ENCODE results near the gene LRCH4. TPM values are rescaled to one million over a fixed set of nuclear protein-coding genes. Genes with fewer than 3 reads are reported as not detected.
A peak's percentile ranks its signal among the peaks of the same experiment; 100 is the strongest.

LRCH4 gene
- total RNA-seq, 3 donors from 2014 or later (not counting 1 experiment from before 2014, with no cell fraction given) = 282 to 296 (median 289) TPM

DNA sequence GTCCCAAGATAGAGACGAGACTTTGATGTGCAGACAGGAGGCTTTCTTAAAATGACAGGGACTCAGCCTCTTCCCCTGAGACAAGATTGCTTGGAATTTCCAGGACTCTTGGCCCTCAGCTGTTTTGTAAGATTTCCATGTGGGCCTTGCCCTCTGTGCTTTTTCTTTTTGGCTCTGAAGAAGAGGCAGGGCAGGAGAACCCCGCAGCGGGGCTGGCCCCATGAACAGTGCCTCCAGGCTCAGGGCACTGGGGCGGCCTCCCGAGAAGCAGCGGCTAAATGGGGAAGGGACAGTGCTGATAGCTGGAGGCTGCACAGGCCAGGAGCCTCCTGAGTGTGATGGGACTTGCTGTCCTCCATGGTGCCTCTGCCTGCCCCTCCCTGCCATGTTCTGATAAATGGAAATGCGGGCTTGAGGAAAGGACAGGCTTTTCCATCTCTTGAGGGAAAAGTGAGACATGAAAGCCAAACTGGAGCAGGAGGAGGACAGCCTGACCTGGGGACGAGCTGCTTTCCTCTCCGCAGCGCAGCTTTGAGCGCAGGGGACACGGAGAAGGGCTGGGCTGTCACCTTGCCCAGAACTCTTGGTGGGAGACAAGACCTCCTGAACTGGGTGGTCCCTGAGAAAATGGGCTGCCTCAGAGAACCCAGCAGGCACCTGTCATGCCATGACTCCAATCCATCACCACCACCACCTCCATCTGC is 24.3 kb downstream of the LRCH4 start:
- no peak for TF ChIP-seq CTCF (IDR thresholded peaks at IDR 0.05)
- H3K27ac Mint-ChIP-seq = no peak overlapping the region
- Histone ChIP-seq H3K36me3 (ENCODE audit: control insufficient read depth, insufficient read depth, low read length) (peaks cover 31% of the 10 kb centered on the region), H3K27ac (ENCODE audit: low read length) (no peak overlapping the region), H3K4me1 (ENCODE audit: control insufficient read depth, insufficient read depth, low read length) (peaks cover 15% of the 10 kb centered on the region), H3K9me3 (ENCODE audit: control insufficient read depth, insufficient read depth, low read length) (no peaks in the 10 kb centered on the region), H3K4me3 (ENCODE audit: low read length) (no peak overlapping the region), H3K27me3 (ENCODE audit: control insufficient read depth, insufficient read depth, low read length) (no peaks in the 10 kb centered on the region)
- DNase-seq (no peak), ATAC-seq (no peak)
- H3K9me3 Mint-ChIP-seq = no peaks in the 10 kb centered on the region
- intact Hi-C loops (cut with micrococcal nuclease) = no loop called here
- H3K4me3 Mint-ChIP-seq = no peak overlapping the region
- H3K4me1 Mint-ChIP-seq = peaks cover 0 to 12% of the 10 kb centered on the region in 2 donors
- H3K36me3 Mint-ChIP-seq = no peaks in the 10 kb centered on the region
- 97% methylated on average over 12 of the region's 12 CpGs for WGBS (ENCODE audit: insufficient coverage)
- no peaks in the 10 kb centered on the region for H3K27me3 Mint-ChIP-seq (ENCODE audit: low read depth in 2 of 2)

- H3K27ac ChIP-seq (ENCODE audit: low read length) = no peak overlapping the region
- H3K36me3 ChIP-seq (ENCODE audit: control insufficient read depth, insufficient read depth, low read length) = peaks cover 42% of the 10 kb centered on the region
- no peak overlapping the region for H3K4me3 ChIP-seq (ENCODE audit: low read length)
- DNase-seq (no peak), ATAC-seq (no peak)
- H3K4me1 ChIP-seq (ENCODE audit: control insufficient read depth, insufficient read depth, low read length) = peaks cover 14% of the 10 kb centered on the region
- Mint-ChIP-seq H3K36me3 (peaks cover 7% of the 10 kb centered on the region), H3K27ac (no peak overlapping the region), H3K4me1 (peaks cover 0 to 6% of the 10 kb centered on the region in 2 donors), H3K27me3 (ENCODE audit: low read depth in 2 of 2) (no peaks in the 10 kb centered on the region), H3K9me3 (no peaks in the 10 kb centered on the region), H3K4me3 (no peak overlapping the region)
- H3K27me3 ChIP-seq (ENCODE audit: control insufficient read depth, insufficient read depth, low read length) = no peaks in the 10 kb centered on the region
- no peaks in the 10 kb centered on the region for H3K9me3 ChIP-seq (ENCODE audit: control insufficient read depth, insufficient read depth, low read length)
- WGBS (ENCODE audit: insufficient coverage) = 96% methylated on average over 4 of the region's 4 CpGs
- intact Hi-C loops (cut with micrococcal nuclease) = loop anchor here (1.0 to 2.0 kb wide), 2 partner anchors 14 to 90 kb away; no protein-coding TSS in a partner anchor
- TF ChIP-seq CTCF (IDR thresholded peaks at IDR 0.05) = no peak
These were observed 26.8 kb downstream of the LRCH4 start for GRCh38 chr7:100559127-100559526.

- Histone ChIP-seq H3K9me3 (ENCODE audit: control insufficient read depth, insufficient read depth, low read length) (no peaks in the 10 kb centered on the region), H3K36me3 (ENCODE audit: control insufficient read depth, insufficient read depth, low read length) (peaks cover 48% of the 10 kb centered on the region), H3K4me1 (ENCODE audit: control insufficient read depth, insufficient read depth, low read length) (peaks cover 9% of the 10 kb centered on the region), H3K27ac (ENCODE audit: low read length) (no peak overlapping the region), H3K27me3 (ENCODE audit: control insufficient read depth, insufficient read depth, low read length) (no peaks in the 10 kb centered on the region), H3K4me3 (ENCODE audit: low read length) (no peak overlapping the region)
- DNase-seq = no peak
- no peaks in the 10 kb centered on the region for H3K9me3 Mint-ChIP-seq
- peaks cover 14% of the 10 kb centered on the region for H3K36me3 Mint-ChIP-seq
- no peak overlapping the region for H3K27ac Mint-ChIP-seq
- peaks cover 4 to 5% of the 10 kb centered on the region in 2 donors for H3K4me1 Mint-ChIP-seq
- intact Hi-C loops (cut with micrococcal nuclease) = no loop called here
- TF ChIP-seq CTCF (IDR thresholded peaks at IDR 0.05) = no peak
- no peak overlapping the region for H3K4me3 Mint-ChIP-seq
- peak in 1 of 3 donors; percentile 62 for ATAC-seq
- no peaks in the 10 kb centered on the region for H3K27me3 Mint-ChIP-seq (ENCODE audit: low read depth in 2 of 2)
- 55% methylated on average over 4 of the region's 4 CpGs for WGBS (ENCODE audit: insufficient coverage)
These were observed 29.4 kb downstream of the LRCH4 start for GRCh38 chr7:100556541-100556940.

GRCh38 chr7:100555701-100556100 is 30.2 kb downstream of the LRCH4 start:
- ATAC-seq (no peak), DNase-seq (no peak)
- peaks cover 14% of the 10 kb centered on the region for H3K36me3 Mint-ChIP-seq
- no peak overlapping the region for H3K27ac ChIP-seq (ENCODE audit: low read length)
- no peak overlapping the region for H3K4me3 ChIP-seq (ENCODE audit: low read length)
- no peak for TF ChIP-seq CTCF (IDR thresholded peaks at IDR 0.05)
- H3K27ac Mint-ChIP-seq = no peak overlapping the region
- H3K4me3 Mint-ChIP-seq = no peak overlapping the region
- H3K4me1 Mint-ChIP-seq = peaks cover 6% of the 10 kb centered on the region in 2 donors
- H3K4me1 ChIP-seq (ENCODE audit: control insufficient read depth, insufficient read depth, low read length) = peaks cover 10% of the 10 kb centered on the region
- 98% methylated on average over 5 of the region's 5 CpGs for WGBS (ENCODE audit: insufficient coverage)
- no peaks in the 10 kb centered on the region for H3K9me3 Mint-ChIP-seq
- H3K27me3 ChIP-seq (ENCODE audit: control insufficient read depth, insufficient read depth, low read length) = no peaks in the 10 kb centered on the region
- peaks cover 48% of the 10 kb centered on the region for H3K36me3 ChIP-seq (ENCODE audit: control insufficient read depth, insufficient read depth, low read length)
- no peaks in the 10 kb centered on the region for H3K9me3 ChIP-seq (ENCODE audit: control insufficient read depth, insufficient read depth, low read length)
- intact Hi-C loops (cut with micrococcal nuclease) = no loop called here
- no peaks in the 10 kb centered on the region for H3K27me3 Mint-ChIP-seq (ENCODE audit: low read depth in 2 of 2)
